SU-DHL-6 (cell line): ENCODE results near the gene ART4.

Experiments used
- H2AFZ ChIP-seq: fragments of 200-600 bp; sonication (generic); 2 replicates; pipeline ENCODE4 v1.6.1; 2014; ENCODE audit warnings: low read depth, mild to moderate bottlenecking, moderate library complexity, mixed read lengths, antibody characterized with exemption, low read length; ENCODE audit not compliant: severe bottlenecking
- H3F3A ChIP-seq: fragments of 200-600 bp; shearing (Covaris generic); 2 replicates; pipeline ENCODE4 v1.6.0; 2016; ENCODE audit warnings: antibody characterized with exemption, mild to moderate bottlenecking; ENCODE audit not compliant: insufficient read depth
- H3K27ac ChIP-seq: fragments of 200-600 bp; sonication (generic); 2 replicates; pipeline ENCODE4 v1.5.1; 2016; ENCODE audit warnings: low read depth, mild to moderate bottlenecking, low read length, moderate library complexity, mixed read lengths
- H3K27me3 ChIP-seq: fragments of 200-600 bp; sonication (generic), shearing (Covaris generic); 2 replicates; pipeline ENCODE4 v1.6.0; 2014; ENCODE audit warnings: mild to moderate bottlenecking, low read length
- H3K36me3 ChIP-seq: fragments of 200-600 bp; sonication (generic); 2 replicates; pipeline ENCODE4 v1.6.1; 2014; ENCODE audit warnings: mild to moderate bottlenecking, low read length, mixed read lengths
- H3K4me2 ChIP-seq: fragments of 300-600, 200-600 bp; shearing (Covaris generic), sonication (generic); 2 replicates; pipeline ENCODE4 v1.6.0; 2014; ENCODE audit warnings: low read length, low read depth, mild to moderate bottlenecking; ENCODE audit not compliant: poor library complexity, severe bottlenecking
- H3K4me3 ChIP-seq: fragments of 200-600 bp; sonication (generic); 2 replicates; pipeline ENCODE4 v1.5.1; 2014; ENCODE audit warnings: antibody characterized with exemption, low read length, mild to moderate bottlenecking, mixed read lengths; ENCODE audit not compliant: insufficient read depth, poor library complexity, severe bottlenecking
- H3K79me2 ChIP-seq: fragments of 200-600 bp; sonication (generic); 2 replicates; pipeline ENCODE4 v1.6.1; 2014; ENCODE audit warnings: mild to moderate bottlenecking, low read length, moderate library complexity; ENCODE audit not compliant: insufficient read depth
- H3K9ac ChIP-seq: fragments of 200-600 bp; sonication (generic); 2 replicates; pipeline ENCODE4 v1.7.0; 2014; ENCODE audit warnings: mild to moderate bottlenecking, low read length
- H3K9me2 ChIP-seq: fragments of 200-600 bp; sonication (generic); replicated peaks from 2 replicates; pipeline ENCODE4 v1.6.1; 2014; ENCODE audit warnings: low read length; ENCODE audit not compliant: insufficient read depth
- H3K9me3 ChIP-seq: fragments of 200-600 bp; sonication (generic); 2 replicates; pipeline ENCODE4 v1.6.1; 2014; ENCODE audit warnings: low read length, mixed read lengths; ENCODE audit not compliant: insufficient read depth
- H4K20me1 ChIP-seq: fragments of 200-600 bp; sonication (generic); 2 replicates; pipeline ENCODE4 v1.6.1; 2014; ENCODE audit warnings: low read depth, mild to moderate bottlenecking, antibody characterized with exemption, low read length, moderate library complexity, mixed read lengths
- EZH2phosphoT487 ChIP-seq: fragments of 200-600 bp; sonication (generic), shearing (Covaris generic); conservative IDR thresholded peaks from 2 replicates; pipeline ENCODE4 v1.6.1; 2018; ENCODE audit warnings: mild to moderate bottlenecking, antibody characterized with exemption, low read length, moderate library complexity, mixed read lengths
- TF ChIP-seq, protein P1 (sequence below): fragments of 200-600 bp; sonication (generic); IDR thresholded peaks from one replicate; pipeline ENCODE4 v1.5.1; 2017; ENCODE audit warnings: antibody characterized with exemption, mild to moderate bottlenecking, low read length, moderate library complexity; ENCODE audit not compliant: insufficient read depth, poor library complexity, severe bottlenecking

ART4 gene

DNA sequence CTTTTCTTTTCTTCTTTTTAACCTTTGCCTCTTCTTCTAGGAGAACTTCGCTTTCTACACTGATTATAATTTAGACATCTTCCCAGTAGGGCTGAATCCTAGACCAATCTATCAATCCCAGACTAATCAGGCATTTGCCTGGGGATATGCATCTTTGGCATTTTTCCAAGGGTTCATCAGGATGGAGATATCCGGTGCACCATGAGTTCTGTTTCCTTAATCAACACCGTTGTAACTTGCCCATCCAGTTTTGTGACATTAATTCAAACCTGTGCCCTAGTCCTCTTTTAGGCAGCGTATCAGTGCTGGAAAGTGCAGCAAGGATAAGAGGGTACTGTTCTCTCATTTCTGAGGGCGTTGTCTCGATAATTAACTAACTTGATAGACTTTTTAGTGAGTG, 42.9 kb upstream of the ART4 start:
- no peaks in the 10 kb centered on the region for H3K9me3 ChIP-seq
- H3K4me2 ChIP-seq = no peak overlapping the region
- no peaks in the 10 kb centered on the region for H3K36me3 ChIP-seq
- no peak overlapping the region for H3K9ac ChIP-seq
- H4K20me1 ChIP-seq = no peaks in the 10 kb centered on the region
- no peaks in the 10 kb centered on the region for H3K27me3 ChIP-seq
- H3K4me3 ChIP-seq = no peak overlapping the region
- H3K9me2 ChIP-seq = no peaks in the 10 kb centered on the region
- no peak overlapping the region for H2AFZ ChIP-seq
- TF ChIP-seq, protein P1, sequence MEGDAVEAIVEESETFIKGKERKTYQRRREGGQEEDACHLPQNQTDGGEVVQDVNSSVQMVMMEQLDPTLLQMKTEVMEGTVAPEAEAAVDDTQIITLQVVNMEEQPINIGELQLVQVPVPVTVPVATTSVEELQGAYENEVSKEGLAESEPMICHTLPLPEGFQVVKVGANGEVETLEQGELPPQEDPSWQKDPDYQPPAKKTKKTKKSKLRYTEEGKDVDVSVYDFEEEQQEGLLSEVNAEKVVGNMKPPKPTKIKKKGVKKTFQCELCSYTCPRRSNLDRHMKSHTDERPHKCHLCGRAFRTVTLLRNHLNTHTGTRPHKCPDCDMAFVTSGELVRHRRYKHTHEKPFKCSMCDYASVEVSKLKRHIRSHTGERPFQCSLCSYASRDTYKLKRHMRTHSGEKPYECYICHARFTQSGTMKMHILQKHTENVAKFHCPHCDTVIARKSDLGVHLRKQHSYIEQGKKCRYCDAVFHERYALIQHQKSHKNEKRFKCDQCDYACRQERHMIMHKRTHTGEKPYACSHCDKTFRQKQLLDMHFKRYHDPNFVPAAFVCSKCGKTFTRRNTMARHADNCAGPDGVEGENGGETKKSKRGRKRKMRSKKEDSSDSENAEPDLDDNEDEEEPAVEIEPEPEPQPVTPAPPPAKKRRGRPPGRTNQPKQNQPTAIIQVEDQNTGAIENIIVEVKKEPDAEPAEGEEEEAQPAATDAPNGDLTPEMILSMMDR = no peak
- no peak for TF ChIP-seq EZH2phosphoT487
- H3F3A ChIP-seq = 0 out of 2 replicates have a peak, but pooled peaks cover 3% of the 10 kb centered on the region
- H3K27ac ChIP-seq = no peak overlapping the region
- no peaks in the 10 kb centered on the region for H3K79me2 ChIP-seq

DNA sequence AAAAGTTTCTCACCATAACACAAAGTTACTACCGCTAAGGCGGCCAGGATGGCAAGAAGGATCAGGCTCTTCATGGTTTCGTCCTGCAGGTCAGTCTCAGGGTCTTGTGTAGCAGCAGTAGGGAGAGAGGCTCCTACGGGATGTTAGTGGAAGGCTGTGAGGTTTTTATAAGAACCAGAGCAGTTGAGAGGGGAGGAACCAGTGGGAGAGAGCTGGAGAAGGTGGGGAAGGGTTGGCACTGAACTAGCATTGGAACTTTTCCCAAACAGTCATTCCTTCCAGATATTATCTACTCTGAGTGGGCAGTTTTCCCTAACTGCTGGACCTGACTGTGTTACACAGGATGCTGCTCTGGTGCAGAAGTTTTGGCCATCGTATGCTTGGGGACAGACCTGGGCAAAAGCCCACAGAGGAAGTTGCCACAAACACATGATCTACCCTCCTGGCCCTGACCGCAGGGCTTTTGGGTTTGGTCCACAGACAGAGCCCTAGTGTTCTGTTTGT, 42.4 kb upstream of the ART4 start, which contains the start of gene MGP:
Gene MGP, minus strand, starts transcription at position 137 of the 504 bp plus-strand sequence. Its CDS starts 63 bp downstream, at position 74.
- Histone ChIP-seq H3K27ac (no peak within 1 kb of the TSS), H3K9ac (no peak within 1 kb of the TSS), H3K27me3 (no peaks in the 10 kb centered on the region)

GRCh38 chr12:14884458-14884878, 41.1 kb upstream of the ART4 start:
- Histone ChIP-seq H3K27ac (no peak overlapping the region), H3K36me3 (no peaks in the 10 kb centered on the region), H3F3A (0 out of 2 replicates have a peak, but pooled peaks cover 3% of the 10 kb centered on the region), H3K4me2 (peak overlapping the region; percentile 48), H3K9me2 (no peaks in the 10 kb centered on the region), H3K9ac (no peak overlapping the region), H3K9me3 (no peaks in the 10 kb centered on the region), H4K20me1 (no peaks in the 10 kb centered on the region), H3K27me3 (no peaks in the 10 kb centered on the region), H2AFZ (no peak overlapping the region), H3K4me3 (no peak overlapping the region), H3K79me2 (no peaks in the 10 kb centered on the region)
- TF ChIP-seq, protein P1 = no peak
- no peak for TF ChIP-seq EZH2phosphoT487

More for the DNA sequence above, 42.4 kb upstream of the ART4 start, which contains the start of gene MGP:
- H3K9me2 ChIP-seq = no peaks in the 10 kb centered on the region
- H3K4me3 ChIP-seq = no peak within 1 kb of the TSS
- H3K4me2 ChIP-seq = peak within 1 kb of the TSS; percentile 48
- no peaks in the 10 kb centered on the region for H3K9me3 ChIP-seq
- no peak within 1 kb of the TSS for H2AFZ ChIP-seq
- H3F3A ChIP-seq = 0 out of 2 replicates have a peak, but pooled peaks cover 3% of the 10 kb centered on the region
- no peaks in the 10 kb centered on the region for H3K79me2 ChIP-seq
- H3K36me3 ChIP-seq = no peaks in the 10 kb centered on the region
- no peaks in the 10 kb centered on the region for H4K20me1 ChIP-seq
- no peak for TF ChIP-seq EZH2phosphoT487
- TF ChIP-seq, protein P1 = no peak
